PC-9 (cell line): ENCODE measurements around the gene NKIRAS1. TPM values are rescaled to one million over a fixed set of nuclear protein-coding genes. Genes with fewer than 3 reads are reported as not detected.

Experiments used
- BruUV-seq: library from RNA; stranded (reverse); fragments of 400-500 nt; replicated peaks from 2 replicates; lab custom pipeline; 2021; lab: Mats Ljungman, UMichigan
- CTCF ChIA-PET: fragments of 300-600 bp; sonication (Branson Sonifier 250); formaldehyde crosslinking; loops from one replicate; lab custom pipeline; 2022; ENCODE audit warnings: antibody characterized with exemption; lab: Charles Lee
- POLR2A ChIA-PET: fragments of 300-600 bp; sonication (Branson Sonifier 250); formaldehyde crosslinking; loops from one replicate; lab custom pipeline; 2022; ENCODE audit warnings: antibody characterized with exemption; ENCODE audit not compliant: unreplicated experiment; lab: Charles Lee
- DNase-seq, 2 experiments: peaks; one replicate each; pipeline versions ENCODE4 v3.0.0 to v3.0.0-alpha.2; 2015 to 2022; ENCODE audit warnings: mixed read lengths in 1 of 2
- H2AFZ ChIP-seq: fragments of 200-600 bp; sonication (generic); 2 replicates; pipeline ENCODE4 v1.8.1; 2017; ENCODE audit warnings: antibody characterized with exemption
- H3F3A ChIP-seq: fragments of 200-600 bp; sonication (generic); 2 replicates; pipeline ENCODE4 v1.8.1; 2017; ENCODE audit warnings: antibody characterized with exemption, mild to moderate bottlenecking, low read depth; ENCODE audit not compliant: insufficient read depth
- H3K27ac ChIP-seq: fragments of 200-600 bp; sonication (generic); 2 replicates; pipeline ENCODE4 v1.6.1; 2016; ENCODE audit warnings: mixed run types
- H3K27me3 ChIP-seq: fragments of 200-600 bp; sonication (generic); 2 replicates; pipeline ENCODE4 v1.6.1; 2016; ENCODE audit warnings: low read depth, mixed run types; ENCODE audit not compliant: insufficient read depth
- H3K36me3 ChIP-seq: fragments of 200-600 bp; sonication (generic); 2 replicates; pipeline ENCODE4 v1.6.1; 2016; ENCODE audit warnings: low read depth, mixed run types
- H3K4me1 ChIP-seq: fragments of 200-600 bp; sonication (generic); replicated peaks from 2 replicates; pipeline ENCODE4 v1.6.1; 2016; ENCODE audit warnings: mixed run types; ENCODE audit not compliant: insufficient read depth
- H3K4me2 ChIP-seq: fragments of 200-600 bp; sonication (generic); 2 replicates; pipeline ENCODE4 v1.6.1; 2017; ENCODE audit warnings: mixed run types
- H3K4me3 ChIP-seq: fragments of 200-600 bp; sonication (generic); 2 replicates; pipeline ENCODE4 v1.6.1; 2016; ENCODE audit warnings: mixed run types
- H3K79me2 ChIP-seq: fragments of 200-600 bp; sonication (generic); 2 replicates; pipeline ENCODE4 v1.6.1; 2017; ENCODE audit warnings: low read depth, mixed run types
- H3K9me2 ChIP-seq: fragments of 200-600 bp; sonication (generic); 2 replicates; pipeline ENCODE4 v1.8.1; 2017; ENCODE audit warnings: mild to moderate bottlenecking; ENCODE audit not compliant: insufficient read depth
- H3K9me3 ChIP-seq: fragments of 200-600 bp; sonication (generic); 2 replicates; pipeline ENCODE4 v1.8.1; 2016; ENCODE audit warnings: low read depth; ENCODE audit not compliant: insufficient read depth
- H4K20me1 ChIP-seq: fragments of 200-600 bp; sonication (generic); 2 replicates; pipeline ENCODE4 v1.8.1; 2017; ENCODE audit not compliant: insufficient read depth
- CTCF ChIP-seq: fragments of 200-600 bp; sonication (generic); conservative IDR thresholded peaks from 2 replicates; pipeline ENCODE4 v1.6.1; 2017; ENCODE audit warnings: mixed run types, antibody characterized with exemption, mild to moderate bottlenecking, moderate library complexity
- EZH2 ChIP-seq: fragments of 200-600 bp; sonication (generic); IDR thresholded peaks from 2 replicates; pipeline ENCODE4 v1.8.0; 2017; ENCODE audit warnings: antibody characterized with exemption, low read depth
- intact Hi-C: fragments of 100-400 bp; cut with micrococcal nuclease; formaldehyde crosslinking; loops from one replicate; pipeline ENCODE4 v1.10.0; 2022; ENCODE audit not compliant: unreplicated experiment
- total RNA-seq: library from RNA; stranded (reverse); gene quantifications from 2 replicates; pipeline ENCODE4 v1.2.3, GENCODE V29; 2021

Gene NKIRAS1
- total RNA-seq, 1 experiment from 2014 or later: 8.6 TPM

DNA sequence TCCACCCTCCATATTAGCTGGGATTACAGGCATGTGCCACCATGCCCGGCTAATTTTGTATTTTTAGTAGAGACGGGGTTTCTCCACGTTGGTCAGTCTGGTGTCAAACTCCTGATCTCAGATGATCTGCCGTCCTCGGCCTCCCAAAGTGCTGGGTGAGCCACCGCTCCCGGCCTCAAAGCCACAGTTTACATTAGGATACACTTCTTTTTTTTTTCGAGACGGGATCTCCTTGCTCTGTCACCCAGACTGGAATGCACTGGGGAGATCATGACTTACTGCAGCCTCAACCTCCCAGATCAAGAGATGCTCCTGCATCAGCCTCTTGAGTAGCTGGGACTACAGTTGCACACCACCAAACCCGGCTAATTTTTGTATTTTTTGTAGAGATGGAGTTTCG, 25.8 kb upstream of the NKIRAS1 start:
- no TSS peak for BruUV-seq
- H3K9me2 ChIP-seq: no peaks in the 10 kb centered on the region
- intact Hi-C loops: loop anchor here (10.0 kb wide), 1 partner anchor 928 kb away; no protein-coding TSS in a partner anchor
- H3K4me1 ChIP-seq: peaks cover 14% of the 10 kb centered on the region
- H3K4me3 ChIP-seq: no peak overlapping the region
- H4K20me1 ChIP-seq: peaks cover 3% of the 10 kb centered on the region; the same call in 1 of the 2 replicates
- H3K27me3 ChIP-seq: no peaks in the 10 kb centered on the region
- H3F3A ChIP-seq: peaks cover 9% of the 10 kb centered on the region
- no peak overlapping the region for H3K4me2 ChIP-seq
- no peak overlapping the region for H2AFZ ChIP-seq
- ChIA-PET POLR2A (no interaction called here), CTCF (no interaction called here)
- no peak for DNase-seq
- H3K9me3 ChIP-seq: no peaks in the 10 kb centered on the region
- 0 out of 2 replicates have a peak, but pooled peaks cover under 1% of the 10 kb centered on the region for H3K36me3 ChIP-seq
- peaks cover 12% of the 10 kb centered on the region for H3K79me2 ChIP-seq
- TF ChIP-seq CTCF (no peak), EZH2 (no peak)
- no peak overlapping the region for H3K27ac ChIP-seq

- peaks cover 3% of the 10 kb centered on the region; the same call in 1 of the 2 replicates for H3K4me1 ChIP-seq
- H4K20me1 ChIP-seq: no peaks in the 10 kb centered on the region
- peaks cover 1% of the 10 kb centered on the region for H3K79me2 ChIP-seq
- CTCF ChIA-PET: no interaction called here
- intact Hi-C loops: loop anchor here (10.0 kb wide), 1 partner anchor 927 kb away; no protein-coding TSS in a partner anchor
- DNase-seq: no peak
- no peak overlapping the region for H2AFZ ChIP-seq
- H3K9me3 ChIP-seq: no peaks in the 10 kb centered on the region
- no peak overlapping the region for H3K4me2 ChIP-seq
- H3K9me2 ChIP-seq: no peaks in the 10 kb centered on the region
- H3F3A ChIP-seq: no peaks in the 10 kb centered on the region; the same call in 1 of the 2 replicates
- POLR2A ChIA-PET: no interaction called here
- no peak for TF ChIP-seq CTCF
- TF ChIP-seq EZH2: no peak
- no peak overlapping the region for H3K27ac ChIP-seq
- no peak overlapping the region for H3K4me3 ChIP-seq
- no peaks in the 10 kb centered on the region for H3K36me3 ChIP-seq
- no TSS peak for BruUV-seq
- H3K27me3 ChIP-seq: no peaks in the 10 kb centered on the region
Observed at GRCh38 chr3:23941440-23941839, 24.6 kb upstream of the NKIRAS1 start.

GRCh38 chr3:23940775-23941174, 24.0 kb upstream of the NKIRAS1 start:
- Histone ChIP-seq H4K20me1 (no peaks in the 10 kb centered on the region), H3K4me2 (no peak overlapping the region), H3K9me2 (no peaks in the 10 kb centered on the region), H3K27me3 (no peaks in the 10 kb centered on the region), H3K36me3 (no peaks in the 10 kb centered on the region), H3F3A (no peaks in the 10 kb centered on the region; the same call in 1 of the 2 replicates), H2AFZ (no peak overlapping the region), H3K4me1 (peaks cover 3% of the 10 kb centered on the region; the same call in 1 of the 2 replicates), H3K27ac (no peak overlapping the region), H3K4me3 (no peak overlapping the region), H3K9me3 (no peaks in the 10 kb centered on the region), H3K79me2 (no peaks in the 10 kb centered on the region)
- no TSS peak for BruUV-seq
- CTCF ChIA-PET: no interaction called here
- no peak for TF ChIP-seq CTCF
- no peak for TF ChIP-seq EZH2
- DNase-seq: no peak
- POLR2A ChIA-PET: no interaction called here
- intact Hi-C loops: loop anchor here (10.0 kb wide), 1 partner anchor 926 kb away; no protein-coding TSS in a partner anchor
